SK-N-SH (cell line): Measurements from ENCODE around the gene MSN.

Source experiments
- CTCF ChIP-seq: fragments of 200-600 bp; sonication (generic); IDR thresholded peaks from 2 replicates; pipeline ENCODE4 v1.6.1; 2017; ENCODE audit warnings: antibody characterized with exemption, mild to moderate bottlenecking, moderate library complexity
- FOXM1 ChIP-seq: IDR thresholded peaks from 2 replicates; pipeline ENCODE4 v1.4.0; 2012; ENCODE audit warnings: low read depth, mild to moderate bottlenecking
- MAX ChIP-seq: IDR thresholded peaks from 2 replicates; pipeline ENCODE4 v1.4.0; 2012; ENCODE audit warnings: low read depth
- USF1 ChIP-seq: IDR thresholded peaks from 2 replicates; pipeline ENCODE4 v1.4.0; 2012; ENCODE audit warnings: low read depth, borderline replicate concordance

- TF ChIP-seq USF1 (no peak), FOXM1 (no peak), MAX (no peak), CTCF (no peak)
Measured at GRCh38 chrX:65758505-65758904, 91.1 kb downstream of the MSN start.
